Right lobe of liver (tissue), 6 donors: ENCODE results near the gene LRMDA. TPM values are rescaled to one million over a fixed set of nuclear protein-coding genes. Genes with fewer than 3 reads are reported as not detected.

Source experiments
- ATAC-seq, 4 donors: fragments of 200-7000 bp; cut with Tn5 transposase; one replicate each; pipeline ENCODE4 v1.9.1; 2020; ENCODE audit warnings: mild to moderate bottlenecking in 4 of 4, moderate library complexity in 4 of 4
- DNase-seq, 3 donors: peaks; one replicate each; pipeline ENCODE4 v3.0.0-alpha.2; 2020
- H3K27ac ChIP-seq, 3 donors: fragments of 200-600 bp; one replicate each; pipeline ENCODE4 v1.8.0; 2022
- H3K27me3 ChIP-seq, 2 donors: fragments of 200-600 bp; one replicate each; pipeline ENCODE4 v1.8.0; 2022
- H3K36me3 ChIP-seq, 4 donors: fragments of 200-600 bp; sonication (generic) in 1 of 4; one replicate each; pipeline versions ENCODE4 v1.5.1 to v1.8.0; 2017 to 2022; ENCODE audit warnings: control low read depth in 1 of 4
- H3K4me1 ChIP-seq, 4 donors: fragments of 200-600 bp; sonication (generic) in 1 of 4; one replicate each; pipeline versions ENCODE4 v1.5.1 to v1.8.0; 2017 to 2022; ENCODE audit warnings: control low read depth in 1 of 4
- H3K4me3 ChIP-seq, 3 donors: fragments of 200-600 bp; one replicate each; pipeline ENCODE4 v1.8.0; 2022
- H3K9me3 ChIP-seq, 4 donors: fragments of 200-600 bp; sonication (generic) in 1 of 4; one replicate each; pipeline versions ENCODE4 v1.5.1 to v1.8.0; 2017 to 2022; ENCODE audit warnings: control low read depth in 1 of 4
- CTCF ChIP-seq, 4 donors: fragments of 200-600 bp in 3 of 4; fragments of 450-650 bp in 1 of 4; IDR thresholded peaks; one replicate each; pipeline versions ENCODE4 v1.5.1 to v1.8.0; 2016 to 2022; ENCODE audit warnings: antibody characterized with exemption in 4 of 4, mild to moderate bottlenecking in 2 of 4
- POLR2A ChIP-seq: fragments of 450-650 bp; IDR thresholded peaks from one replicate; pipeline ENCODE4 v1.6.1; 2017; ENCODE audit warnings: antibody characterized with exemption, mild to moderate bottlenecking
- WGBS: methylation state at CpG from one replicate; pipeline ENCODE4 v1.1.6; 2018; ENCODE audit warnings: low coverage, low lambda C conversion rate; ENCODE audit not compliant: insufficient coverage; ENCODE audit errors: missing lambda C conversion rate; 5-methylcytosine and 5-hydroxymethylcytosine counted together
- intact Hi-C, 2 donors: fragments of 100-400 bp; cut with DNase I; formaldehyde crosslinking; loops; one replicate each; pipeline versions ENCODE4 v1.11.2 to v1.14.1; 2022
- total RNA-seq, 6 experiments: library from RNA; depleted of rRNA in 2 of 6; stranded (reverse); fragments of >200 nt in 2 of 6; fragmentation: NEBNext Ultra II Directional in 3 of 6; extraction: Animal tissue kit (Norgen Biotek cat#: 25700) in 3 of 6; gene quantifications; one replicate each; pipeline versions ENCODE4 v1.1.0 to v1.2.4, GENCODE V29; 2016 to 2023
- donor health status: DM: no; HTN: yes; CAD: no.
- donor health status: DM: no; HTN: no; CAD: no.
- donor health status: DM: no; HTN: no; CAD: no.
- donor health status: DM: no; HTN: yes; CAD: no.
- donor health status: DM: no; HTN: yes; CAD: no.

The LRMDA gene
- total RNA-seq, 6 experiments from 2014 or later, result 9.9 to 19.9 (median 16.3) TPM

- H3K36me3 ChIP-seq, result no peaks in the 10 kb centered on the region
- H3K9me3 ChIP-seq, result peaks cover 0 to 17% (median 2%) of the 10 kb centered on the region in 4 donors
- intact Hi-C loops, result no loop called here
- DNase-seq (no peak), ATAC-seq (no peak)
- H3K4me3 ChIP-seq, result no peak overlapping the region
- H3K4me1 ChIP-seq, result peaks cover 0 to 2% (median 0%) of the 10 kb centered on the region in 4 donors
- no peaks in the 10 kb centered on the region for H3K27me3 ChIP-seq
- TF ChIP-seq CTCF (IDR thresholded peaks at IDR 0.05) (no peak), POLR2A (no peak)
- 90% methylated on average over 1 of the region's 1 CpG for WGBS
- H3K27ac ChIP-seq, result no peak overlapping the region
These were observed 137.2 kb downstream of the LRMDA start for GRCh38 chr10:75568450-75569130.

GRCh38 chr10:75569506-75569905, 138.1 kb downstream of the LRMDA start:
- peaks cover 0 to 17% (median 2%) of the 10 kb centered on the region in 4 donors for H3K9me3 ChIP-seq
- intact Hi-C loops, result no loop called here
- 83% methylated on average over 1 of the region's 1 CpG for WGBS
- TF ChIP-seq CTCF (IDR thresholded peaks at IDR 0.05) (no peak), POLR2A (no peak)
- H3K27ac ChIP-seq, result no peak overlapping the region
- no peak for ATAC-seq
- no peaks in the 10 kb centered on the region for H3K27me3 ChIP-seq
- peaks cover 0 to 2% (median 0%) of the 10 kb centered on the region in 4 donors for H3K4me1 ChIP-seq
- H3K36me3 ChIP-seq, result no peaks in the 10 kb centered on the region
- no peak for DNase-seq
- no peak overlapping the region for H3K4me3 ChIP-seq

GRCh38 chr10:75572478-75572877, 141.1 kb downstream of the LRMDA start:
- TF ChIP-seq POLR2A (no peak), CTCF (IDR thresholded peaks at IDR 0.05) (no peak)
- Histone ChIP-seq H3K27ac (no peak overlapping the region), H3K4me3 (no peak overlapping the region), H3K9me3 (peaks cover 0 to 17% (median 2%) of the 10 kb centered on the region in 4 donors), H3K4me1 (no peaks in the 10 kb centered on the region), H3K36me3 (no peaks in the 10 kb centered on the region), H3K27me3 (no peaks in the 10 kb centered on the region)
- 91% methylated on average over 2 of the region's 2 CpGs for WGBS
- ATAC-seq (no peak), DNase-seq (no peak)
- intact Hi-C loops, result no loop called here

GRCh38 chr10:75575940-75576339, 144.5 kb downstream of the LRMDA start:
- DNase-seq, result no peak
- Histone ChIP-seq H3K4me1 (no peaks in the 10 kb centered on the region), H3K27ac (no peak overlapping the region), H3K36me3 (no peaks in the 10 kb centered on the region), H3K27me3 (no peaks in the 10 kb centered on the region), H3K4me3 (no peak overlapping the region), H3K9me3 (peaks cover 0 to 17% (median 2%) of the 10 kb centered on the region in 4 donors)
- intact Hi-C loops, result no loop called here
- no peak for TF ChIP-seq CTCF (IDR thresholded peaks at IDR 0.05)
- no peak for TF ChIP-seq POLR2A
- 41% methylated on average over 2 of the region's 4 CpGs for WGBS
- ATAC-seq, result no peak
